D721Med (cell line): ENCODE data around the gene MEPE.

Experiments used
- DNase-seq: peaks from one replicate; pipeline ENCODE4 v3.0.0; 2011; ENCODE audit warnings: low spot score; ENCODE audit not compliant: insufficient read length
- FAIRE-seq: peaks from 2 replicates; lab custom pipeline; 2011; peaks lifted over from hg19 to GRCh38; lab: Jason Lieb, UNC
- TF ChIP-seq, protein P1 (sequence below): IDR thresholded peaks from 2 replicates; pipeline ENCODE4 v1.5.1; 2012; ENCODE audit warnings: mild to moderate bottlenecking, control low read depth; ENCODE audit not compliant: insufficient read depth; ENCODE audit errors: missing control alignments

MEPE gene, protein sequence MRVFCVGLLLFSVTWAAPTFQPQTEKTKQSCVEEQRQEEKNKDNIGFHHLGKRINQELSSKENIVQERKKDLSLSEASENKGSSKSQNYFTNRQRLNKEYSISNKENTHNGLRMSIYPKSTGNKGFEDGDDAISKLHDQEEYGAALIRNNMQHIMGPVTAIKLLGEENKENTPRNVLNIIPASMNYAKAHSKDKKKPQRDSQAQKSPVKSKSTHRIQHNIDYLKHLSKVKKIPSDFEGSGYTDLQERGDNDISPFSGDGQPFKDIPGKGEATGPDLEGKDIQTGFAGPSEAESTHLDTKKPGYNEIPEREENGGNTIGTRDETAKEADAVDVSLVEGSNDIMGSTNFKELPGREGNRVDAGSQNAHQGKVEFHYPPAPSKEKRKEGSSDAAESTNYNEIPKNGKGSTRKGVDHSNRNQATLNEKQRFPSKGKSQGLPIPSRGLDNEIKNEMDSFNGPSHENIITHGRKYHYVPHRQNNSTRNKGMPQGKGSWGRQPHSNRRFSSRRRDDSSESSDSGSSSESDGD

DNA sequence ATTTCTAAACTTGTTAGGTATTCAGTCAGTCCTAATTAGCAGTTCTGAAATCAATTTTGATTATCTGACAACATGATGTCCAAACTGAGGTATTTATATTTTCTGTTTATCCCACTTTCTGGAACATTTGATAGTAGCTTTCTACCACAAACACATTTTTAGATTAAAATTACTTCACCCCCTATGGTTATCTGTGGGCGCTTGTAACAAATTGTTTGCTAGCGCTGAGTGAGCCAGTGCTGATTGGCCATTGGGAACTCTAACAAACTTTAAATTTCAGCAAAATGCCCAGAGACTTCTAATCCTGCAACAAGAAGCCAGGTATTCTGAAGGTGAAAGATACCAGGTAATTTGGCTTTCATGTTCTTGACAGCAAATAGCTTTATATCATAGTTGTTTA lies at the start of gene MEPE:
TSS of gene MEPE (plus strand) at position 301 of the 400 bp plus-strand sequence. CDS start 1,746 bp downstream, outside the sequence.
- FAIRE-seq (no peak), DNase-seq (no peak)
- TF ChIP-seq, protein P1, sequence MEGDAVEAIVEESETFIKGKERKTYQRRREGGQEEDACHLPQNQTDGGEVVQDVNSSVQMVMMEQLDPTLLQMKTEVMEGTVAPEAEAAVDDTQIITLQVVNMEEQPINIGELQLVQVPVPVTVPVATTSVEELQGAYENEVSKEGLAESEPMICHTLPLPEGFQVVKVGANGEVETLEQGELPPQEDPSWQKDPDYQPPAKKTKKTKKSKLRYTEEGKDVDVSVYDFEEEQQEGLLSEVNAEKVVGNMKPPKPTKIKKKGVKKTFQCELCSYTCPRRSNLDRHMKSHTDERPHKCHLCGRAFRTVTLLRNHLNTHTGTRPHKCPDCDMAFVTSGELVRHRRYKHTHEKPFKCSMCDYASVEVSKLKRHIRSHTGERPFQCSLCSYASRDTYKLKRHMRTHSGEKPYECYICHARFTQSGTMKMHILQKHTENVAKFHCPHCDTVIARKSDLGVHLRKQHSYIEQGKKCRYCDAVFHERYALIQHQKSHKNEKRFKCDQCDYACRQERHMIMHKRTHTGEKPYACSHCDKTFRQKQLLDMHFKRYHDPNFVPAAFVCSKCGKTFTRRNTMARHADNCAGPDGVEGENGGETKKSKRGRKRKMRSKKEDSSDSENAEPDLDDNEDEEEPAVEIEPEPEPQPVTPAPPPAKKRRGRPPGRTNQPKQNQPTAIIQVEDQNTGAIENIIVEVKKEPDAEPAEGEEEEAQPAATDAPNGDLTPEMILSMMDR: no peak

DNA sequence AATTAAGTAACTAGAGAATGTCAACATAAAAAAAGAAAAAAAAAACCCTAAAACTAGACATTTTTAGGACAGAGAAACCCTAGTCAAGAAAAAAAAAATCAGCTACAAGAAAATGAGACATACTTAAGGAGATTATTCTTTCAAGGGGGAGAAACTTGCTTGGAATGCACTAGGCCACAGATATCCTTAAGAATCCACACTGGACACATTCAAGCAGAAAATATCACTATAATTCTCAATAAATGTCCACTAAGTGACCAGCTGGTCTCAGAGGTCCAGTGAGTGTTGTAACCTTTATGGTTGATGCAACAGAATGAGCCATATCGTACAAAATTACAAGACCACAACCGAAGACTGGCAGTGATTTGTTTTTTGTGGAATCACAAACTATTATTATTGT lies 49.0 kb upstream of the MEPE start:
- DNase-seq: no peak
- no peak for FAIRE-seq
- TF ChIP-seq, protein P1: no peak

GRCh38 chr4:87785731-87786509 lies 46.8 kb upstream of the MEPE start:
- no peak for FAIRE-seq
- TF ChIP-seq, protein P1: no peak
- DNase-seq: no peak

GRCh38 chr4:87799301-87800113 lies 33.3 kb upstream of the MEPE start, which contains the start of gene IBSP:
TSS of gene IBSP (plus strand) at chr4:87799554. CDS start at chr4:87802362, 2,808 bp downstream.
- DNase-seq (no peak), FAIRE-seq (no peak)
- TF ChIP-seq, protein P1: no peak

GRCh38 chr4:87802858-87803257 lies 29.9 kb upstream of the MEPE start:
- TF ChIP-seq, protein P1: no peak
- no peak for DNase-seq
- no peak for FAIRE-seq

GRCh38 chr4:87803421-87803820 lies 29.3 kb upstream of the MEPE start:
- DNase-seq: no peak
- TF ChIP-seq, protein P1: no peak

More at GRCh38 chr4:87803421-87803820, 29.3 kb upstream of the MEPE start:
- no peak for FAIRE-seq
